Gastrocnemius medialis (tissue), 4 donors: Measurements from ENCODE around the gene POGLUT2. TPM values are rescaled to one million over a fixed set of nuclear protein-coding genes. Genes with fewer than 3 reads are reported as not detected.

ENCODE experiments used
- ATAC-seq, 2 donors: fragments of 150-250 bp; one replicate each; pipeline ENCODE4 v1.9.1; 2016
- DNase-seq, 2 donors: peaks; one replicate each; pipeline ENCODE4 v3.0.0-alpha.2; 2019
- H3K27ac ChIP-seq, 4 donors: fragments of 200-600 bp; sonication (generic); 1 replicate in 1 of 4; 2 replicates in 3 of 4; pipeline ENCODE4 v1.5.1; 2016 to 2018; ENCODE audit warnings: mild to moderate bottlenecking in 2 of 4, moderate library complexity in 1 of 4
- H3K27me3 ChIP-seq, 3 donors: fragments of 200-600 bp; sonication (generic) in 2 of 3; 1 replicate in 1 of 3; 2 replicates in 2 of 3; pipeline versions ENCODE4 v1.5.1 to v1.6.0; 2016 to 2019; ENCODE audit warnings: mild to moderate bottlenecking in 1 of 3, moderate library complexity in 1 of 3
- H3K36me3 ChIP-seq, 2 donors: fragments of 200-600 bp; sonication (generic) in 1 of 2; one replicate each; pipeline ENCODE4 v1.5.1; 2017 to 2018
- H3K4me1 ChIP-seq, 2 donors: fragments of 200-600 bp; sonication (generic) in 1 of 2; one replicate each; pipeline ENCODE4 v1.5.1; 2016 to 2017; ENCODE audit warnings: mild to moderate bottlenecking in 2 of 2
- H3K4me3 ChIP-seq, 4 donors: fragments of 200-600 bp; sonication (generic) in 3 of 4; 1 replicate in 1 of 4; 2 replicates in 3 of 4; pipeline ENCODE4 v1.5.1; 2016 to 2019; ENCODE audit warnings: mild to moderate bottlenecking in 2 of 4
- H3K9me3 ChIP-seq, 3 donors: fragments of 200-600 bp; sonication (generic) in 2 of 3; 1 replicate in 1 of 3; 2 replicates in 2 of 3; pipeline ENCODE4 v1.5.1; 2016 to 2019
- POLR2A ChIP-seq, 2 donors: fragments of 450-650 bp; IDR thresholded peaks; one replicate each; pipeline ENCODE4 v1.6.1; 2017; ENCODE audit warnings: antibody characterized with exemption in 2 of 2, mild to moderate bottlenecking in 2 of 2, moderate library complexity in 2 of 2
- in situ Hi-C, 4 donors: fragments of 200-750 bp; cut with MboI; loops; one replicate each; pipeline versions ENCODE4 v1.15.0 to v1.8.0; 2017; ENCODE audit warnings: low sequenced_read_pairs in 4 of 4
- intact Hi-C: fragments of 100-400 bp; cut with DNase I; formaldehyde crosslinking; loops from one replicate; pipeline ENCODE4 v1.15.1; 2023; ENCODE audit warnings: low total_unique reads
- total RNA-seq, 4 donors: library from RNA; depleted of rRNA; stranded (reverse); fragments of >200 nt; gene quantifications; one replicate each; pipeline versions ENCODE4 v1.1.0 to v1.2.3, GENCODE V29; 2016
- TF ChIP-seq, protein P1 (sequence below), 5 experiments: fragments of 450-650 bp in 3 of 5; fragments of 200-600 bp in 2 of 5; sonication (generic) in 2 of 5; IDR thresholded peaks in 4 of 5; conservative IDR thresholded peaks in 1 of 5; 1 replicate in 4 of 5; 2 replicates in 1 of 5; pipeline ENCODE4 v1.5.1; 2016 to 2019; ENCODE audit warnings: antibody characterized with exemption in 5 of 5, mild to moderate bottlenecking in 3 of 5, moderate library complexity in 3 of 5

Gene POGLUT2
- total RNA-seq, result under 1 TPM; 0.51 to 0.94 (median 0.80) TPM

DNA sequence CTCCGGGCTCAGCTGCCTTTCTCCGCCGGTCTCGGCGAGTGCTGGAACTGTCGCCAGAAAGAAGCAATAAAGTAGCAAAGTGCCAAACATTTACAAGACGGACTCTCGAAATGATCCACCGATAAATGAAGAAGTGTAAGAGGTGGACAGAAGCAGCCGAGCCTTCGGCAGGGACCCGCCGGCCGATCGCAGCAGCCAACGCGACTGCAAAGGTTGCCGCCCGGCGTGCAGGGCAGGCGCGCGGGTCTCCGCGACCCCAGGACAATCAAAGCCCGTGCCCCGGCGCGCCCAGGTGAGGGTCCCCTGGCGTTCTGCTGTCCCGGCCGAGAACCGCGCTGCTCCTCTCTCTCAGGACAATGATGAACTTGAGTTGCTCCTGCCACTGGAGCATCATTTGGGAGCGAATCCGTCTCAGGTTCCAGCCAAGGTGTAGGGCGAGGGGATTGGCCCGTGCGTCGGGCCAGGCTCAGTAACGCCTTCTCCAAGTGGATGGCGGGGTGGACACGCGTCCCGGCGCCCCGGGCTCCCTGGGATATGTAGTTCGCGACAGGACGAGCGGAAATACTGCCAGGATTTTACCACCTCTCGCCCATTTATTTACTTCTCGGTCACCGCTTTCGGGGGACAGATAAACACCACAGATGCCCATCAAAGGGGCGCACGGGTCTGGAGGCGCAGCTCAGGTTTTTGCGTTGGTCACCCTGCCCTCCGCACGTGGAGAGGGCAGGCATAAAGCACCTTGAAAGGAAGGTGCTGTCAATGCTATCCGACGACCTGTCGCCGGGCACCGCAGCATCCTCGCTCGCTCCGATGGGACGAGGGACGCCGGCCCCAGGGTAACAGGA is at the start of gene POGLUT2, which contains the start of gene BIVM:
Gene POGLUT2 (minus strand): TSS at position 396 of the 845 bp plus-strand sequence. CDS start 306 bp downstream, at position 90.
Gene BIVM (plus strand): TSS at position 539 of the 845 bp plus-strand sequence. CDS start 8,149 bp downstream, outside the sequence.
- ATAC-seq (peak; percentile 84 to 86), DNase-seq (peak; percentile 86 to 90)
- peak within 1 kb of the TSS; percentile 68 to 87 (median 78) for H3K4me3 ChIP-seq
- peaks cover 25 to 29% of the 10 kb centered on the region in 2 donors for H3K4me1 ChIP-seq
- no peaks in the 10 kb centered on the region for H3K9me3 ChIP-seq
- peak within 1 kb of the TSS; percentile 75 to 91 (median 89) for H3K27ac ChIP-seq
- H3K36me3 ChIP-seq, result no peaks in the 10 kb centered on the region
- intact Hi-C loops (loop anchor here (1.0 kb wide), 2 partner anchors 26 to 46 kb away; partner anchors contain the start of gene TEX30), in situ Hi-C loops (no loop called here)
- TF ChIP-seq, protein P1, sequence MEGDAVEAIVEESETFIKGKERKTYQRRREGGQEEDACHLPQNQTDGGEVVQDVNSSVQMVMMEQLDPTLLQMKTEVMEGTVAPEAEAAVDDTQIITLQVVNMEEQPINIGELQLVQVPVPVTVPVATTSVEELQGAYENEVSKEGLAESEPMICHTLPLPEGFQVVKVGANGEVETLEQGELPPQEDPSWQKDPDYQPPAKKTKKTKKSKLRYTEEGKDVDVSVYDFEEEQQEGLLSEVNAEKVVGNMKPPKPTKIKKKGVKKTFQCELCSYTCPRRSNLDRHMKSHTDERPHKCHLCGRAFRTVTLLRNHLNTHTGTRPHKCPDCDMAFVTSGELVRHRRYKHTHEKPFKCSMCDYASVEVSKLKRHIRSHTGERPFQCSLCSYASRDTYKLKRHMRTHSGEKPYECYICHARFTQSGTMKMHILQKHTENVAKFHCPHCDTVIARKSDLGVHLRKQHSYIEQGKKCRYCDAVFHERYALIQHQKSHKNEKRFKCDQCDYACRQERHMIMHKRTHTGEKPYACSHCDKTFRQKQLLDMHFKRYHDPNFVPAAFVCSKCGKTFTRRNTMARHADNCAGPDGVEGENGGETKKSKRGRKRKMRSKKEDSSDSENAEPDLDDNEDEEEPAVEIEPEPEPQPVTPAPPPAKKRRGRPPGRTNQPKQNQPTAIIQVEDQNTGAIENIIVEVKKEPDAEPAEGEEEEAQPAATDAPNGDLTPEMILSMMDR (IDR thresholded peaks at IDR 0.05 in 4 of 5, conservative IDR thresholded peaks at IDR 0.05 in 1 of 5), result no peak
- peak in 1 of 2 donors; percentile 19 for TF ChIP-seq POLR2A (IDR thresholded peaks at IDR 0.05)
- H3K27me3 ChIP-seq, result no peaks in the 10 kb centered on the region

DNA sequence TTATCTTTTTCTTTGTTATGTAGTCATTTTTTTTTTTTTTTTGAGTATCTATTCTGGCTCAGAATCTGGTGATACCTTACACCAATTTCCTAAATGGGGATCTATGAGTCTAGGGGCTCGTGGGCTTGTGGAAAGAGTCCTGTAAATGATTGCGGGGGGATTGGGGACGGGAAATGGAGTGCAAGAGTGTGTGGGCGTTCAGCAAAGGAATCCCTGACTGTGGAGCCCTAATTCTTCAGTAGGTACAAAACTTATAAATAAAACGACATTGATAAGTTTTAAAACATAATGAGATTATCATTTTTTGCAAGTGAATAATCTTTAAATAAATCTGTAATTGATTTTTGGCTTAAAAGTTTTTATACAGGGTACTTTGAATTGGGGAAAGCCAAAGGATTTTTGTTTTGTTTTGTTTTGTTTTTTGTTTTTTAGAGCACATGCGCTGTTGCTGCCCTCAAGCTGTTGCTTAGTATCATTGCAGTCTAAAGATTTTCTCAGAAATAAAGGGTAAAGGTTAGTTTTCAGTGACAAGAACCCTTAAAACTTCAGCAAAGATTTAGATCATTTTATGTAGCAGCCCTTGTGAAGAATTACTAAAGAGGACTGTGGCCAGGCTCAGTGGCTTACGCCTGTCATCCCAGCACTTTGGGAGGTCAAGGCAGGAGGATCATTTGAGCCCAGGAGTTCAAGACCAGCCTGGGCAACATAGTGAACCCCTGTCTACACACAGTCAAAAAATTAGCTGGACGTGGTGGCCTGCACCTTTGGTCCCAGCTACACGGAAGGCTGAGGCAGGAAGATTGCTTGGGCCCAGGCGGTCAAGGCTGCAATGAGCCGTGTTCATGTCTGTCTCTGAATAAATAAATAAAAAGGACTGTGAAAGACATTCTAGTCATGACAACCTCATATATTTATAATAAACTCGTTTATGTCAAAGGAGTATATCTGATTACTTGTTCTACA is 48.8 kb upstream of the POGLUT2 start:
- in situ Hi-C loops, result loop anchor here in 3 of 4 donors (5.0 to 10.0 kb wide), 3 partner anchors 250 to 265 kb away; partner anchors contain the start of gene TPP2 (in 1 of the 3)
- intact Hi-C loops, result loop anchor here (2.0 to 10.0 kb wide), 2 partner anchors 125 to 173 kb away; no protein-coding TSS in a partner anchor
- no peak for TF ChIP-seq POLR2A (IDR thresholded peaks at IDR 0.05)
- TF ChIP-seq, protein P1 (IDR thresholded peaks at IDR 0.05 in 4 of 5, conservative IDR thresholded peaks at IDR 0.05 in 1 of 5), result peak in 4 of 5 experiments; percentile 45 to 77 (median 71)
- Histone ChIP-seq H3K27me3 (no peaks in the 10 kb centered on the region), H3K27ac (peak overlapping the region; percentile 92 to 98 (median 96)), H3K4me3 (peak overlapping the region; percentile 75 to 94 (median 92)), H3K36me3 (no peaks in the 10 kb centered on the region), H3K4me1 (peaks cover 19 to 21% of the 10 kb centered on the region in 2 donors), H3K9me3 (no peaks in the 10 kb centered on the region)
- no peak for ATAC-seq
- no peak for DNase-seq

DNA sequence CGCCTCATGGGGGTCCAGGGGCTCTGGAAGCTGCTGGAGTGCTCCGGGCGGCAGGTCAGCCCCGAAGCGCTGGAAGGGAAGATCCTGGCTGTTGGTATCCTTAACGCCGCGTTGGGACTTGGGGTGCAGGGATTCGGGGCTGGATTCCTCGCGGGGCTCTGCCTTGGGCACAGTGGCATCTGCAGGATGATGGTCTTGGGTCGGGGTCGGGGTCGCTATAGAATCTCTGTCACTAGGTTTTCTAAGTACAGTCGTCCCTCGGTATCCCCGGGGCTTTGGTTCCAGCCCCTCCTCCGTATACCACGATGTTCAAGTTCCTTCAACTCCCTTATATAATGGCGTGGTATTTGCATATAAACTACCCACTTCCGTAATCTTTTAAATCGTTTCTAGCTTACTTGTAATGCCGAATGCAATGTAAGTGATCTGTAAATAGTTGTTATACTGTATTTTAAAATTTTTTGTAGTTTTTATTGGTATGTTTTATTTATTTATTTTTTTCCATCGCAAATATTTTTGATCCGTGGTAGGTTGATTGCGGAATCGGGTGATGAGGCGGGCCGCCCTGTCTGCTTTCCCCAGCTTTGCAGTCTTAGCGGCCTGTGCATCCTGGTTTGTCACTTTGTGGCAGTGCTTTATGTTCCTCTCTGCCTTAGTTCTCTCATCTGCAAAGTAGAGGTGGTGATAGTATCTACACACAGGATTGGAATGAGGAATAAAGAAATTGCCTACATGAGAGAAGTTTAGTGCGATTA is 47.7 kb upstream of the POGLUT2 start:
- in situ Hi-C loops (loop anchor here in 3 of 4 donors (5.0 to 10.0 kb wide), 3 partner anchors 249 to 264 kb away; partner anchors contain the start of gene TPP2 (in 1 of the 3)), intact Hi-C loops (loop anchor here (1.0 to 10.0 kb wide), 3 partner anchors 124 to 254 kb away; no protein-coding TSS in a partner anchor)
- Histone ChIP-seq H3K27ac (peak overlapping the region; percentile 92 to 98 (median 96)), H3K4me1 (peaks cover 19 to 21% of the 10 kb centered on the region in 2 donors), H3K9me3 (no peaks in the 10 kb centered on the region), H3K4me3 (peak overlapping the region; percentile 75 to 94 (median 92)), H3K36me3 (no peaks in the 10 kb centered on the region), H3K27me3 (no peaks in the 10 kb centered on the region)
- ATAC-seq (peak; percentile 30 to 36), DNase-seq (no peak)
- TF ChIP-seq, protein P1 (IDR thresholded peaks at IDR 0.05 in 4 of 5, conservative IDR thresholded peaks at IDR 0.05 in 1 of 5), result peak in 1 of 5 experiments; percentile 6
- TF ChIP-seq POLR2A (IDR thresholded peaks at IDR 0.05), result no peak
